Panc1 (cell line): ENCODE measurements around the gene GJB3. TPM values are rescaled to one million over a fixed set of nuclear protein-coding genes. Genes with fewer than 3 reads are reported as not detected.

Experiments
- ATAC-seq: fragments of 200-7000 bp; cut with Tn5 transposase; 2 replicates; pipeline ENCODE4 v1.9.1; 2020; ENCODE audit warnings: mild to moderate bottlenecking, moderate library complexity
- BruUV-seq: library from RNA; stranded (reverse); fragments of 400-500 nt; replicated peaks from 2 replicates; lab custom pipeline; 2021; lab: Mats Ljungman, UMichigan
- CTCF ChIA-PET: fragments of 300-600 bp; sonication (Branson Sonifier 250); formaldehyde crosslinking; loops from one replicate; lab custom pipeline; 2022; ENCODE audit warnings: antibody characterized with exemption; lab: Charles Lee
- POLR2A ChIA-PET: fragments of 300-600 bp; sonication (Branson Sonifier 250); formaldehyde crosslinking; loops from one replicate; lab custom pipeline; 2022; ENCODE audit warnings: antibody characterized with exemption; lab: Charles Lee
- DNase-seq: peaks from one replicate; pipeline ENCODE4 v3.0.0-alpha.2; 2010; ENCODE audit warnings: low read depth, low spot score
- H3K27ac ChIP-seq: 2 replicates; pipeline ENCODE4 v1.5.1; 2011; ENCODE audit warnings: mild to moderate bottlenecking, low read length, inconsistent platforms
- H3K27me3 ChIP-seq: fragments of 200-500 bp; sonication (Bioruptor generic); 2 replicates; pipeline ENCODE4 v1.6.0; 2014; ENCODE audit warnings: low read length, inconsistent platforms; ENCODE audit not compliant: control insufficient read depth, insufficient read depth
- H3K36me3 ChIP-seq: fragments of 200-500 bp; sonication (Bioruptor generic); 2 replicates; pipeline ENCODE4 v1.5.1; 2014; ENCODE audit warnings: inconsistent platforms, mild to moderate bottlenecking, low read length, moderate library complexity; ENCODE audit not compliant: control insufficient read depth, insufficient read depth
- H3K4me1 ChIP-seq: 2 replicates; pipeline ENCODE4 v1.5.1; 2011; ENCODE audit warnings: inconsistent platforms, mild to moderate bottlenecking, low read length, moderate library complexity; ENCODE audit not compliant: control insufficient read depth, insufficient read depth
- H3K4me3 ChIP-seq, 2 experiments: 2 replicates each; pipeline ENCODE4 v1.5.1; 2011 to 2012; ENCODE audit warnings: low read depth in 2 of 2, low read length in 2 of 2, mild to moderate bottlenecking in 2 of 2, inconsistent platforms in 1 of 2, moderate library complexity in 1 of 2
- H3K9me3 ChIP-seq: fragments of 200-500 bp; sonication (Bioruptor generic); 2 replicates; pipeline ENCODE4 v1.5.1; 2014; ENCODE audit warnings: low read depth, mild to moderate bottlenecking, inconsistent platforms, low read length, moderate library complexity; ENCODE audit not compliant: control insufficient read depth, insufficient read depth
- CTCF ChIP-seq: fragments of 450-650 bp; IDR thresholded peaks from 2 replicates; pipeline ENCODE4 v1.5.1; 2017; ENCODE audit warnings: mild to moderate bottlenecking
- POLR2AphosphoS5 ChIP-seq: IDR thresholded peaks from 2 replicates; pipeline ENCODE4 v1.6.1; 2012; ENCODE audit warnings: mild to moderate bottlenecking, low read depth, low read length, moderate library complexity
- REST ChIP-seq, 2 experiments: IDR thresholded peaks; 2 replicates each; pipeline ENCODE4 v1.6.1; 2011 to 2012; ENCODE audit warnings: low read depth in 2 of 2, control low read depth in 1 of 2, low read length in 1 of 2, mild to moderate bottlenecking in 1 of 2, moderate library complexity in 1 of 2; ENCODE audit not compliant: insufficient read depth in 1 of 2
- SIN3A ChIP-seq: IDR thresholded peaks from 2 replicates; pipeline ENCODE4 v1.6.1; 2012; ENCODE audit warnings: low read depth, mild to moderate bottlenecking, low read length, moderate library complexity, borderline replicate concordance; ENCODE audit not compliant: insufficient read depth
- TCF7L2 ChIP-seq: IDR thresholded peaks from 2 replicates; pipeline ENCODE4 v1.6.1; 2011; ENCODE audit warnings: mild to moderate bottlenecking, low read depth, low read length, inconsistent platforms
- in situ Hi-C: cut with HindIII; loops from 2 replicates; pipeline ENCODE4 v1.10.0; 2016; ENCODE audit warnings: low sequenced_read_pairs, low pct_unique_long_range_greater_than_20kb
- intact Hi-C: fragments of 100-400 bp; cut with micrococcal nuclease; formaldehyde crosslinking; loops from one replicate; pipeline ENCODE4 v1.10.0; 2022; ENCODE audit not compliant: unreplicated experiment
- total RNA-seq: library from RNA; stranded (reverse); gene quantifications from one replicate; pipeline ENCODE4 v1.2.1, GENCODE V29; 2021; ENCODE audit not compliant: unreplicated experiment

The GJB3 gene
- total RNA-seq, 1 experiment from 2014 or later, result 0.15 TPM

GRCh38 chr1:34785231-34785874 is 4.3 kb downstream of the GJB3 start:
- POLR2A ChIA-PET, result no interaction called here
- TF ChIP-seq CTCF (no peak), SIN3A (no peak), REST (IDR thresholded peaks at IDR 0.05; ENCODE audit: insufficient read depth in 1 of 2, low read depth in 2 of 2, low read length in 1 of 2) (no peak), TCF7L2 (no peak)
- ATAC-seq (no peak), DNase-seq (no peak)
- CTCF ChIA-PET, result no interaction called here
- peaks cover 5% of the 10 kb centered on the region; the same call in 1 of the 2 replicates for H3K36me3 ChIP-seq
- intact Hi-C loops (no loop called here), in situ Hi-C loops (no loop called here)
- peaks cover 5% of the 10 kb centered on the region; the same call in 1 of the 2 replicates for H3K4me1 ChIP-seq
- BruUV-seq, result no TSS peak
- H3K9me3 ChIP-seq, result no peaks in the 10 kb centered on the region
- no peak overlapping the region for H3K4me3 ChIP-seq
- H3K27me3 ChIP-seq, result peaks cover 3% of the 10 kb centered on the region
- no peak overlapping the region for H3K27ac ChIP-seq

DNA sequence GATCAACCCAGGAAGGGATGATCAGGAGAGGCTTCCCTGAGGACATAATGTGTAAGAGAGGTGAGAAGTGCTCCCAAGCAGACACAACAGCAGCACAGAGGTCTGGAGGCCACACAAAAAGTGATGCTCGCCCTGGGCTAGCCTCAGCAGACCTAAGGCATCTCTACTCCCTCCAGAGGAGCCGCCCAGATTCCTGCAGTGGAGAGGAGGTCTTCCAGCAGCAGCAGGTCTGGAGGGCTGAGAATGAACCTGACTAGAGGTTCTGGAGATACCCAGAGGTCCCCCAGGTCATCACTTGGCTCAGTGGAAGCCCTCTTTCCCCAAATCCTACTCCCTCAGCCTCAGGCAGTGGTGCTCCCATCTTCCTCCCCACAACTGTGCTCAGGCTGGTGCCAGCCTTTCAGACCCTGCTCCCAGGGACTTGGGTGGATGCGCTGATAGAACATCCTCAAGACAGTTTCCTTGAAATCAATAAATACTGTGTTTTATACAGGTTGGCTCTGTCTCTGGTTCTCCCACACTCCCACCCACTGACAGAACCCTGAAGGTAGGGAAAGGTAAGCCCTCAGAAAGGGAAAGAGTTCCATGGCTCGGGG is 5.0 kb downstream of the GJB3 start:
- TF ChIP-seq TCF7L2, result no peak
- no peak for TF ChIP-seq POLR2AphosphoS5
- TF ChIP-seq CTCF, result no peak
- TF ChIP-seq REST (IDR thresholded peaks at IDR 0.05; ENCODE audit: insufficient read depth in 1 of 2, low read depth in 2 of 2, low read length in 1 of 2), result no peak
- TF ChIP-seq SIN3A, result no peak
- H3K9me3 ChIP-seq, result no peaks in the 10 kb centered on the region
- H3K27ac ChIP-seq, result no peak overlapping the region
- H3K4me3 ChIP-seq, result no peak overlapping the region
- no TSS peak for BruUV-seq
- peaks cover 5% of the 10 kb centered on the region; the same call in 1 of the 2 replicates for H3K36me3 ChIP-seq
- 0 out of 2 replicates have a peak, but pooled peaks have one; percentile 1 for ATAC-seq
- H3K4me1 ChIP-seq, result peaks cover 3% of the 10 kb centered on the region; the same call in 1 of the 2 replicates
- POLR2A ChIA-PET, result interaction anchor here (0.7 kb wide), 1 partner anchor 41 kb away, joined by 3 read pairs; no protein-coding TSS in a partner anchor
- H3K27me3 ChIP-seq, result peaks cover under 1% of the 10 kb centered on the region; the same call in 1 of the 2 replicates
- intact Hi-C loops, result loop anchor here (1.0 kb wide), 1 partner anchor 66 kb away; no protein-coding TSS in a partner anchor
- in situ Hi-C loops, result no loop called here
- DNase-seq, result no peak
- CTCF ChIA-PET, result interaction anchor here (0.5 to 1.0 kb wide), 5 partner anchors 67 to 856 kb away, joined by 6 to 8 read pairs (median 6); no protein-coding TSS in a partner anchor
